ENCODE data around the gene PPIB. TPM values are rescaled to one million over a fixed set of nuclear protein-coding genes. Genes with fewer than 3 reads are reported as not detected.

The PPIB gene
- total and polyA plus RNA-seq, 2 experiments from 2014 or later, result 398 to 870 TPM

GRCh38 chr15:64133623-64134344, 29.0 kb downstream of the PPIB start:
- ATAC-seq (no peak), DNase-seq (ENCODE audit: low spot score) (no peak)
- Histone ChIP-seq H3K27me3 (ENCODE audit: insufficient read depth) (no peaks in the 10 kb centered on the region), H3K36me3 (ENCODE audit: insufficient read depth) (peaks cover 22% of the 10 kb centered on the region; the same call in 1 of the 2 replicates), H3K9me2 (ENCODE audit: insufficient read depth) (no peaks in the 10 kb centered on the region), H2AFZ (no peak overlapping the region), H3K4me1 (ENCODE audit: insufficient read depth) (peaks cover under 1% of the 10 kb centered on the region; the same call in 1 of the 2 replicates), H4K20me1 (replicated peaks; ENCODE audit: insufficient read depth) (no peaks in the 10 kb centered on the region; the same call in none of the 2 replicates), H3F3A (replicated peaks; ENCODE audit: low read depth) (peaks cover 9% of the 10 kb centered on the region; the same call in 1 of the 2 replicates), H3K4me2 (no peak overlapping the region), H3K27ac (ENCODE audit: low read depth) (no peak overlapping the region), H3K4me3 (no peak overlapping the region), H3K79me2 (replicated peaks; ENCODE audit: insufficient read depth) (no peaks in the 10 kb centered on the region)
- peaks cover 4% of the 10 kb centered on the region for H3K27me3 Mint-ChIP-seq (ENCODE audit: insufficient read depth, low read depth, poor library complexity)
- peaks cover 6% of the 10 kb centered on the region; the same call in 1 of the 3 replicates for H3K4me1 Mint-ChIP-seq
- H3K36me3 Mint-ChIP-seq (ENCODE audit: low read depth), result peaks cover 68% of the 10 kb centered on the region
- no peaks in the 10 kb centered on the region for H3K9me3 Mint-ChIP-seq
- TF ChIP-seq EZH2phosphoT487 (IDR thresholded peaks at IDR 0.05; ENCODE audit: unreplicated experiment) (no peak), POLR2AphosphoS5 (IDR thresholded peaks at IDR 0.05; ENCODE audit: low read depth) (no peak), REST (IDR thresholded peaks at IDR 0.05; ENCODE audit: unreplicated experiment) (no peak), ETS1 (IDR thresholded peaks at IDR 0.05) (no peak), STAT1 (IDR thresholded peaks at IDR 0.05; ENCODE audit: unreplicated experiment) (no peak), CTCF (conservative IDR thresholded peaks at IDR 0.05; ENCODE audit: low read depth in 2 of 2) (no peak), CREB1 (CRISPR knock-in tag; IDR thresholded peaks at IDR 0.05; ENCODE audit: low read depth) (no peak), ZNF462 (CRISPR knock-in tag; IDR thresholded peaks at IDR 0.05) (no peak), ZNF331 (CRISPR knock-in tag; IDR thresholded peaks at IDR 0.05; ENCODE audit: low read depth) (no peak), EZH2 (IDR thresholded peaks at IDR 0.05; ENCODE audit: low read depth, unreplicated experiment) (no peak), ZNF114 (CRISPR knock-in tag; IDR thresholded peaks at IDR 0.05) (no peak), NANOG (IDR thresholded peaks at IDR 0.05; ENCODE audit: borderline replicate concordance) (no peak), JUNB (IDR thresholded peaks at IDR 0.05; ENCODE audit: unreplicated experiment) (no peak)
- H3K27ac Mint-ChIP-seq, result no peak overlapping the region
- H3K4me3 Mint-ChIP-seq, result no peak overlapping the region
